ENCODE data around the gene SAA1.

Gene SAA1

GRCh38 chr11:18309691-18310090, 43.6 kb downstream of the SAA1 start:
- no peak for DNase-seq (ENCODE audit: low read depth in 1 of 2, low spot score in 1 of 2)

- DNase-seq (ENCODE audit: low read depth in 1 of 2, low spot score in 1 of 2): no peak
Measured at GRCh38 chr11:18310800-18311340, 44.8 kb downstream of the SAA1 start.

GRCh38 chr11:18312012-18312411, 45.9 kb downstream of the SAA1 start:
- no peak for DNase-seq (ENCODE audit: low read depth in 1 of 2, low spot score in 1 of 2)

GRCh38 chr11:18312663-18313420, 46.8 kb downstream of the SAA1 start:
- DNase-seq (ENCODE audit: low read depth in 1 of 2, low spot score in 1 of 2): no peak

GRCh38 chr11:18313965-18314763, 48.1 kb downstream of the SAA1 start:
- no peak for DNase-seq (ENCODE audit: low read depth in 1 of 2, low spot score in 1 of 2)

GRCh38 chr11:18314784-18315523, 48.9 kb downstream of the SAA1 start:
- DNase-seq (ENCODE audit: low read depth in 1 of 2, low spot score in 1 of 2): no peak

- no peak for DNase-seq (ENCODE audit: low read depth in 1 of 2, low spot score in 1 of 2)
Measured at GRCh38 chr11:18315893-18316292, 49.8 kb downstream of the SAA1 start.

GRCh38 chr11:18317551-18317950, 51.5 kb downstream of the SAA1 start:
- no peak for DNase-seq (ENCODE audit: low read depth in 1 of 2, low spot score in 1 of 2)
